GM23338 (cell line): ENCODE measurements around the gene ISLR2. TPM values are rescaled to one million over a fixed set of nuclear protein-coding genes. Genes with fewer than 3 reads are reported as not detected.

ENCODE experiments used
- ATAC-seq: fragments of 200-7000 bp; cut with Tn5 transposase; 3 replicates; pipeline ENCODE4 v1.9.1; 2020
- DNase-seq: peaks from one replicate; pipeline ENCODE4 v3.0.0-alpha.2; 2015; ENCODE audit warnings: low spot score
- H2AFZ ChIP-seq: fragments of 200-600 bp; sonication (generic); 2 replicates; pipeline ENCODE4 v1.8.0; 2016; ENCODE audit warnings: antibody characterized with exemption, mild to moderate bottlenecking, moderate library complexity
- H3F3A ChIP-seq: fragments of 200-600 bp; sonication (generic); replicated peaks from 2 replicates; pipeline ENCODE4 v1.8.0; 2017; ENCODE audit warnings: antibody characterized with exemption, mixed run types, low read depth
- H3K27ac ChIP-seq: fragments of 200-600 bp; sonication (generic); 2 replicates; pipeline ENCODE4 v1.6.1; 2016; ENCODE audit warnings: low read depth
- H3K27me3 ChIP-seq: fragments of 200-600 bp; sonication (generic); 2 replicates; pipeline ENCODE4 v1.8.0; 2016; ENCODE audit warnings: mild to moderate bottlenecking, mixed run types, moderate library complexity; ENCODE audit not compliant: insufficient read depth
- H3K36me3 ChIP-seq: fragments of 200-600 bp; sonication (generic); 2 replicates; pipeline ENCODE4 v1.8.0; 2016; ENCODE audit warnings: mild to moderate bottlenecking; ENCODE audit not compliant: insufficient read depth
- H3K4me1 ChIP-seq: fragments of 200-600 bp; sonication (generic); 2 replicates; pipeline ENCODE4 v1.8.0; 2016; ENCODE audit warnings: mild to moderate bottlenecking, moderate library complexity; ENCODE audit not compliant: insufficient read depth
- H3K4me2 ChIP-seq: fragments of 200-600 bp; sonication (generic); 2 replicates; pipeline ENCODE4 v1.7.1; 2017; ENCODE audit warnings: mixed run types
- H3K4me3 ChIP-seq: fragments of 200-600 bp; sonication (generic); 2 replicates; pipeline ENCODE4 v1.6.1; 2016; ENCODE audit warnings: mixed run types
- H3K79me2 ChIP-seq: fragments of 200-600 bp; sonication (generic); replicated peaks from 2 replicates; pipeline ENCODE4 v1.8.0; 2017; ENCODE audit warnings: mild to moderate bottlenecking; ENCODE audit not compliant: insufficient read depth
- H3K9me2 ChIP-seq: fragments of 200-600 bp; sonication (generic); 2 replicates; pipeline ENCODE4 v1.8.0; 2017; ENCODE audit not compliant: insufficient read depth
- H4K20me1 ChIP-seq: fragments of 200-600 bp; sonication (generic); replicated peaks from 2 replicates; pipeline ENCODE4 v1.8.0; 2017; ENCODE audit warnings: mild to moderate bottlenecking; ENCODE audit not compliant: insufficient read depth
- H3K27ac Mint-ChIP-seq: 2 replicates; pipeline ENCODE4 v1.8.0; 2020; ENCODE audit warnings: inconsistent platforms, mild to moderate bottlenecking, moderate library complexity, mixed read lengths
- H3K27me3 Mint-ChIP-seq: 3 replicates; pipeline ENCODE4 v1.8.0; 2022; ENCODE audit warnings: low read depth, mild to moderate bottlenecking, moderate library complexity, mixed read lengths, inconsistent platforms; ENCODE audit not compliant: insufficient read depth, poor library complexity
- H3K36me3 Mint-ChIP-seq: 3 replicates; pipeline ENCODE4 v1.8.0; 2021; ENCODE audit warnings: low read depth, mild to moderate bottlenecking, inconsistent platforms, moderate library complexity, mixed read lengths
- H3K4me1 Mint-ChIP-seq: 3 replicates; pipeline ENCODE4 v1.8.0; 2020; ENCODE audit warnings: mild to moderate bottlenecking, inconsistent platforms, mixed read lengths
- H3K4me3 Mint-ChIP-seq: 3 replicates; pipeline ENCODE4 v1.8.0; 2021; ENCODE audit warnings: moderate library complexity, mild to moderate bottlenecking, inconsistent platforms, mixed read lengths
- H3K9me3 Mint-ChIP-seq: 3 replicates; pipeline ENCODE4 v1.8.0; 2020; ENCODE audit warnings: moderate library complexity, mild to moderate bottlenecking, inconsistent platforms, mixed read lengths
- CREB1 ChIP-seq: fragments of 250-450 bp; sonication (Bioruptor Pico); IDR thresholded peaks from 2 replicates; pipeline ENCODE4 v1.5.0; 2020; ENCODE audit warnings: low read depth, mild to moderate bottlenecking, moderate library complexity
- CTCF ChIP-seq, 2 experiments: fragments of 200-600 bp in 1 of 2; sonication (generic) in 1 of 2; conservative IDR thresholded peaks; 2 replicates each; pipeline versions ENCODE4 v1.5.1 to v1.6.1; 2016 to 2017; ENCODE audit warnings: antibody characterized with exemption in 2 of 2, low read depth in 2 of 2, mild to moderate bottlenecking in 2 of 2, moderate library complexity in 1 of 2
- ETS1 ChIP-seq: IDR thresholded peaks from 2 replicates; pipeline ENCODE4 v1.6.1; 2016; ENCODE audit warnings: antibody characterized with exemption
- EZH2 ChIP-seq: fragments of 200-600 bp; sonication (generic); IDR thresholded peaks from one replicate; pipeline ENCODE4 v1.8.0; 2017; ENCODE audit warnings: antibody characterized with exemption, mild to moderate bottlenecking, low read depth; ENCODE audit not compliant: unreplicated experiment
- EZH2phosphoT487 ChIP-seq: fragments of 200-600 bp; sonication (generic); IDR thresholded peaks from one replicate; pipeline ENCODE4 v1.8.1; 2018; ENCODE audit warnings: antibody characterized with exemption; ENCODE audit not compliant: unreplicated experiment
- JUNB ChIP-seq: IDR thresholded peaks from one replicate; pipeline ENCODE4 v1.6.1; 2016; ENCODE audit warnings: antibody characterized with exemption; ENCODE audit not compliant: unreplicated experiment
- NANOG ChIP-seq: IDR thresholded peaks from 2 replicates; pipeline ENCODE4 v1.6.1; 2016; ENCODE audit warnings: antibody characterized with exemption, borderline replicate concordance
- POLR2AphosphoS5 ChIP-seq: IDR thresholded peaks from 2 replicates; pipeline ENCODE4 v1.6.1; 2016; ENCODE audit warnings: antibody characterized with exemption, low read depth
- REST ChIP-seq: IDR thresholded peaks from one replicate; pipeline ENCODE4 v1.6.1; 2018; ENCODE audit warnings: antibody characterized with exemption; ENCODE audit not compliant: unreplicated experiment
- STAT1 ChIP-seq: IDR thresholded peaks from one replicate; pipeline ENCODE4 v1.6.1; 2016; ENCODE audit warnings: antibody characterized with exemption; ENCODE audit not compliant: unreplicated experiment
- ZNF114 ChIP-seq: fragments of 250-450 bp; sonication (Bioruptor Pico); IDR thresholded peaks from 2 replicates; pipeline ENCODE4 v1.5.0; 2020; ENCODE audit warnings: mild to moderate bottlenecking, moderate library complexity
- ZNF331 ChIP-seq: fragments of 250-450 bp; sonication (Bioruptor Pico); IDR thresholded peaks from 2 replicates; pipeline ENCODE4 v1.5.0; 2020; ENCODE audit warnings: low read depth, mild to moderate bottlenecking, moderate library complexity
- ZNF462 ChIP-seq: fragments of 250-450 bp; sonication (Bioruptor Pico); IDR thresholded peaks from 2 replicates; pipeline ENCODE4 v1.5.0; 2020; ENCODE audit warnings: mild to moderate bottlenecking, moderate library complexity
- polyA plus RNA-seq: library from polyadenylated mRNA; unstranded; fragments of >200 nt; fragmentation: Nextera tagmentation; extraction: Ambion mirVana; gene quantifications from 2 replicates; pipeline ENCODE4 v1.2.1, GENCODE V29; 2016
- total RNA-seq: library from RNA; depleted of rRNA; stranded (reverse); fragments of >200 nt; shearing (Covaris generic); gene quantifications from 2 replicates; pipeline ENCODE4 v1.2.3, GENCODE V29; 2014

The ISLR2 gene
- total and polyA plus RNA-seq, 2 experiments from 2014 or later = 0.13 to 0.21 TPM

- Histone ChIP-seq H3K4me2 (no peak overlapping the region), H4K20me1 (no peaks in the 10 kb centered on the region), H3K27ac (no peak overlapping the region), H3F3A (no peaks in the 10 kb centered on the region), H3K9me2 (no peaks in the 10 kb centered on the region), H3K4me3 (no peak overlapping the region), H3K4me1 (peaks cover 12% of the 10 kb centered on the region), H3K79me2 (no peaks in the 10 kb centered on the region), H2AFZ (no peak overlapping the region), H3K36me3 (no peaks in the 10 kb centered on the region; the same call in 1 of the 2 replicates), H3K27me3 (no peaks in the 10 kb centered on the region; the same call in 1 of the 2 replicates)
- Mint-ChIP-seq H3K4me1 (peaks cover 31% of the 10 kb centered on the region), H3K27ac (no peak overlapping the region), H3K36me3 (no peaks in the 10 kb centered on the region), H3K27me3 (peaks cover 18% of the 10 kb centered on the region), H3K9me3 (peaks cover 5% of the 10 kb centered on the region; the same call in 2 of the 3 replicates), H3K4me3 (no peak overlapping the region; the same call in 2 of the 3 replicates)
- TF ChIP-seq EZH2phosphoT487 = no peak
- no peak for TF ChIP-seq ZNF114 (CRISPR knock-in tag)
- no peak for TF ChIP-seq POLR2AphosphoS5
- no peak for TF ChIP-seq NANOG
- no peak for TF ChIP-seq CTCF (conservative IDR thresholded peaks at IDR 0.05; ENCODE audit: low read depth in 2 of 2)
- no peak for TF ChIP-seq ZNF331 (CRISPR knock-in tag)
- no peak for TF ChIP-seq JUNB
- no peak for TF ChIP-seq ETS1
- TF ChIP-seq STAT1 = no peak
- TF ChIP-seq REST = no peak
- no peak for TF ChIP-seq CREB1 (CRISPR knock-in tag)
- no peak for TF ChIP-seq ZNF462 (CRISPR knock-in tag)
- TF ChIP-seq EZH2 = no peak
- ATAC-seq (no peak), DNase-seq (no peak)
These were observed 38.3 kb downstream of the ISLR2 start for GRCh38 chr15:74168711-74169126.
